Hematopoietic multipotent progenitor cell treated with erythropoietin and hydrocortisone succinate and interleukin-3 and kit ligand, for 4 days (in vitro differentiated cells): ENCODE results near the gene GBE1.
"Not testable (repeated sequence)": the region's sequence is repeated elsewhere in the genome, so short reads cannot be mapped to it uniquely, and the experiment has no call there.

Experiments used
- DNase-seq: peaks from one replicate; pipeline ENCODE4 v3.0.0-alpha.2; 2015

The GBE1 gene

DNA sequence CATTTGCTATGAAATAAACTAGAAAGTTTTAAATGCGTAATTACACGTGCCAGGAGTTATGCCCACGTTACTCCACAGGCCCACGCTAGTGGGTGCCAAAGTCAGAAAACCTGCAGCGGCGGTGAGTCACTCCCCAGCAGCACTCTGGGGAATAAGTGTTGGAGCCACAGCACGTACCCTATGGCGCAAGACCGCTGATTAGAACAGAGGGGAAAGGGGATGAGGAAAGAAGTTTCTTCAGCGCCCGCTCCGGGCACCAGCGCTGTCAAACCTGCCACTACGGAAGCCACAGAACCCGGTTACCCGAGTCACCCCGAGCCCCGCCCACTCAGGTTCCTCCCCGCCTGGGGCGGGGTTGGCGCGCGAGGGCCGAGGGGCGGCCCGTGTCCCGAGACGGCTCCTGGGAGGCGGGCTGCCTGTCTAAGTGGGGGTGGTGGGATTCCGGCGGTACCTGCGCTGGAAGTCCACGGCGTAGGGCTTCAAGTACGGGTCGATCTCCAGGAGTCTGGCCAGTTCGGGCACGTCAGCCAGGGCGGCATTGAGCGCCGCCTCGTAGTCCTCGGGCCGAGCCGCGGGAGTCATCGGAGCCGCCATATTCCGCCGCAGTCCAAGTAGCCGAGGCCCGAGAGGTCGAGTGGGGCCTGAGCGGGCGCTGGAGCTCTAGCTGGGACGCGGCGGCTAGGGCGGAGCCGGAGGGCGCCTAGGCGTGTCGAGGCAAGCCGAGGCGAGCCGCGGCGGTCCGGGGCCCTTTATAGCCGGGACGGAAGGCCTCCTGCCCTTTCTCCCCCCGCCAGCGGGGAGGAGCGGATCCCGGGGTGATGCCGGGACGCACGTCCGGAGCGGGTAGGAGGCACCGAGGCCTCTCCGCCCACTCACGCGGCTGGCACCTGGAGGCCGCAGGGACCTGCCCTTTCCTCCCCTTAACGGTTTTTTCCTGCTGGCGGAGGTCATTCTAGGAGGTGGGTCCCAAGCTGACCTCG, at the start of gene GBE1:
Gene GBE1, minus strand, starts transcription at position 722 of the 980 bp plus-strand sequence. Its CDS starts 128 bp downstream, at position 594.
- peak; percentile 97 for DNase-seq

DNA sequence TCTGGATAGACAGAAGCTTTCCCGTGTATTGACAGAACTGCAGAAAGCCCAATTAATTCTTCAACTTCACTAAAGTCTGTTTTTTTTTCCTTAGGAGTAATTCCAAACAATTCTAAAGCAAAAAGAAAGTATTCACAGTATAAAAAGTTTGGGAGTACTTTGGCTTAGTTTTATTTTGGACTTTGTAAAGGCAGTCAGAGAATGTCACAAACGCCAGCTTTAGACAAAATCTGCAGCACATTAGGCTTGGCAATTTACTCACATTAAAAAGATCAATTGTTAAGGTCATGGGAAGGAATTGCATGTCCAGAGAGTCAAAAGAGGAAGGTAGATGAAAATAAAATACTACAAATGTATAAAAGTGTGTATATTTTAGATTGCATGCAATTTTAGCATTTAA, 47.5 kb upstream of the GBE1 start:
- no peak for DNase-seq

DNA sequence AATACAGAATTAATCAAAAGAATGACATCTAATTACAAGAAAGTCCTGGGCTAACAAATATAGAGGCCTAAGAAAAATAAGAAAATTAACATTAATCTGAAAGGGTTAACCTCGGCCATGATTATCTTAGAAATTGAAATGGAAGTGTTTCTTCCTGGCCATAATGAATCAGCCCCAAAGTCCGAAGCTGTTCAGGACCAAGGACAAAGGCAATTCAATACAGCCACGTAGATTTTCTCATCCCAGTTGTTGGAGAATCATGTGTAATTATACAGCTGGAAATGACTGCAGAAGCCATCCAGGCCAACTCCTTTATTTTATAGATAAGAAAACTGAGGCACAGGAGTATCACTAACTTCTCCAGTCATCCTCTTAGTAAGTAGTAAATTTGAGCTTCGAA, 38.0 kb upstream of the GBE1 start:
- DNase-seq: no peak

DNA sequence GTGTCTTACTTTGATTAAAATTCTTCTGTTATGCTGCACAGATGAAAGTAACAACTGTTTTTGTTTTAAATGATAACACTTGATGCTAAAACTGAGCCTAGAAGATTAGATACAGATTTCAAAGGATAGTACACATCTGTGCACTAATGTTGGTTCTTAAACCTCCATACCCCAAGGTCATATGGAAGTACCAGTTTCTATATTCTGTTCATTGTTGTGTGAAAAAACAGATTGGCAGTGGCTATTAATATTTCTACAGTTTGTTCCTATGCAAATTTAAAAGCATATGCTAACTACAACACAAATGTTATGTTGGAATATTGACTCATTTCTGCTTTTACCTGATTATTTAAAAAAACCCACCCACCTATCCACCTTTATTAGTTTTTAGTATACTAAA, 32.0 kb upstream of the GBE1 start:
- DNase-seq: no peak

DNA sequence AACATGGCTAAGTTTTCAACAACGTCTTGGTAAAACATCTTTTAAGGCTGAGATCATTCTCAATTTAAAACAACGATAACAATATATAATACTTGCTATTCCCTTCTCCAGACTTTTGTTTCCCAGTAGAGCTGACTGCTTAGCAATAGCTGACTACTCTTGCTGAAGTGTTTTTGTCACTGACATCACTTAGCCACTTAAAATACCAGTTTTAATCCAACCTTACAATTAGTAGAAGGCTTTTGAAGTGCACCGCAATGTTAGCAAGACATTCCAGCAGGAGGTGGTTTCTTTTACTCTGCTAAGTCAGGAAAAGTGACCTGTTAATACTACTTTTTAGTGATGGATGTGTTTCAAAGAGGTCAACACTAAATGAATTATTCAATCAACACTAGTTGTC, 28.7 kb upstream of the GBE1 start:
- DNase-seq: no peak

DNA sequence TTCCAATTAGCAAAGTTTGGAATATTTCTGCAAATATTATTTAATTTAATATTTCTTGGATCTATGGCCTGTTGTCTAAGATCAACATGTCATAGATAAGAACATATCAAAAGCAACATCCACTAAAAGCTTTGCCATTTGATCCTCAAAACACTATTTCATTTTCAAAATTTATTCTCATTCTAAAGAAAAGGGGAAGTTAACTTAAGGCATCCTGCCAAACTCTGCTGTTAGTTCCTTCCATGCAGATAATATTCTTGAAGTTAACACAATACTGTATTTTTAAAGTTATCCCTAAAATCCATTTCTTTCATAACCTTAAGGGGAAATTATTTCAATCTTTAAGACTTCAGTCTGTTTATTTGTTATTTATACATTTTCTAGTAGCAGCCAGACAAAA, 28.2 kb upstream of the GBE1 start:
- DNase-seq: peak; percentile 87

DNA sequence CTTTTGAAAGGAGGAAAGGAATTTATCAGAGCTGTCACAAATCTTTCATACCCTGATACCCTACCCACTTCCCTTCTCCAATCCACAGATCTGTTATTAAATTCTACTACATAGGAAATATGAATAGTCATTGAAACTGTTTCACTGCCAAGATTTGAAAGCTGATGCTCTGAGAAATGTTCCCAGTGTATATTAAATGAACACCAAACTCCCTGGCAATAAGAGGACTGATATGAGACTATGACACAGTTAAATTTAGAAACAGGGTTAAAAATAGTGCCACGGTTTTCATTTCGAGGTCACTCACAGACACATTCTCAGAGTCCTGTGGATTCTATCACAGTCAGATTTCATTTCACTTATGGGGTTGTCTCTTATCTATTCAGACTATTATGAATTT, 27.2 kb upstream of the GBE1 start:
- peak; percentile 25 for DNase-seq

DNA sequence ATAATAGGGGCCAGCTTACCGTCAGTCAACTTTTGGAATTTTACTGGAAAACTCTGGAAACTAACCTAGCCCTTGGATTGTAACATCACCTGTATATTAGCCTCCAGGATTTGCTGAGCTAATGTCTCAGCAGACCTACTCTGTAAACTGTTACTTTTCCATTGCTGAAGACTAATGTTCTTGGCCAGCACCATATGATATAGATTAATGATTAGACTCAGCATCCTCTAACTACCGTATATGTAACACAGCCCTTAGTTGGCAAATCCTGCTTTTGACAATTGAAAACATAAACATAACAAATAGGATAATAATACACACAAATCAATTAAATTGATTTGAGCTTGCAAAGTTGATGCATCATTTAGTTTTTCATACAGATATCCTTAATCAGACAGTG, 26.6 kb upstream of the GBE1 start:
- DNase-seq: no peak

DNA sequence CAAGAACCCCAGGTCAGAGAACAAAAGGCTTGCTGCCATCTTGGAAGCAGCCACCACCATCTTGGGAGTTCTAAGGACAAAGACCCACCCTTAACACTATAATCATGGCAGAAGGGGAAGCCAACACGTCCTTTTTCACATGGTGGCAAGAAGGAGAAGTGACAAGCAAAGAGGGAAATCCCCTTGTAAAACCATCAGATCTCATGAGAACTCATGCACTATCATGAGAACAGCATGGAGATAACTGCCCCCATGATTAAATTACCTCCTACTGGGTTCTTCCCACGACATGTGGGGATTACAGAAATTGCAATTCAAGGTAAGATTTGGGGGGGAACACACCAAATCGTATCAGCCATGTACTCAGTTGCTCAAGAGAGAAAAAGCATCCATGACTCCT, 21.1 kb upstream of the GBE1 start:
- DNase-seq: no peak

DNA sequence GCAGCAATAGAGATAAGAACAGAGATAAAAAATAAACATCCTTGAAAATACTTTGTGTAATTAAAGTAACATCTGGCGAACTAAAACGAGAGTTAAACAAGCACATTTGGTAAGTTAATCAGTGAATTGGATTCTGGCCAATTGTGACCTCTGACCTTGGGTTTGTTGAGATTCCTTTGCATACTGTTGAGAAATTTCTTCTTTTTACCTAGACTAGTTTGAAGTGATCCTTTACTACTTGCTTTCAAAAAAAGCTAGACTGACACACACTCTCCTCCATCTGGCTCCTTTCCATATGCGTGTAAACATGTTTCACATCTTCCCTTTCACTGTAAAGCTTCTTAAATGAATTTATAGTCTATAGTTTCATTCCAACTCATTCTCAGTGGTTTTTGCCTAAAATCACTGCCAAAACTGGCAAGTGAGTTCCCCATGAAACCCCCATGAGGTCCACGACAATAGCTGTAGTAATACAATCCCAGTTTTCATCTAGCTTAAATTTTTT, 17.3 kb upstream of the GBE1 start:
- DNase-seq: no peak

DNA sequence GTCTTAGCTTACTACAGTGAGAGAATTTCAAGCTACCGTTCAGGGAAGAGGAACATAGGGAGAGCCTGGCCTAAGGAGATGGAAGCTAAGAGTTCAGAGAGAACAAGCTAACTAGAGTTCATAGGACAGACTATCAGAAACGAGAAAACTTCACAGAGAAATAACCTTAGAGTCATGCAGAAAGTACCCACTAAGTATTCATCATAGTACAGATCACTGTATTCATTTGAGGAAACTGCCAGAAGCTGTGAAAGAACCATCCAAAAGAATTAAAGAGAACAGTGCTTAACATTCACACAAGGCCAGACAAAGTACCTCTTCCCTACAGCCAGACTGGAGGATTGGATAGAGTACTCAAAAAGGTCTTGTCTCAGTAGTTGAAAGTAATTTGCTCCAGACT, 15.2 kb upstream of the GBE1 start:
- DNase-seq: no peak

DNA sequence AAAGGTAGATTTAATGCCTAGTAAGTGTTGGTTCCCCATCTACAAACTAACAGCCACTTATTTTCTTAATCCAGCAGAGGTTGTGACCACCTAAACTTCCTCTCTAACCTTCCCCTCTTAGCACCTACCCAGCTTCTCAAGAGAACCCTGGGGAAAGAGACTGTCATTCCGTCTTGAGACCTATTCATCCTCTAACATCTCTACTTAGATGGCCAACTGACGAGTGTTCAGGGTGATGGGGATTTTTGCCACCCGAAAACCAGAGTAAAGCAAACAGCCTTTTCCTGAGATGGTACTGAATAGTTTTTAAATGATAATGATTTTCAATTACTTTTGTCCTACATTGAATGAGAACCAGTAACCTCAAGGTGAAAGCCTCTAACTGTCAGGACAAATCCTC, 9.3 kb upstream of the GBE1 start:
- no peak for DNase-seq

DNA sequence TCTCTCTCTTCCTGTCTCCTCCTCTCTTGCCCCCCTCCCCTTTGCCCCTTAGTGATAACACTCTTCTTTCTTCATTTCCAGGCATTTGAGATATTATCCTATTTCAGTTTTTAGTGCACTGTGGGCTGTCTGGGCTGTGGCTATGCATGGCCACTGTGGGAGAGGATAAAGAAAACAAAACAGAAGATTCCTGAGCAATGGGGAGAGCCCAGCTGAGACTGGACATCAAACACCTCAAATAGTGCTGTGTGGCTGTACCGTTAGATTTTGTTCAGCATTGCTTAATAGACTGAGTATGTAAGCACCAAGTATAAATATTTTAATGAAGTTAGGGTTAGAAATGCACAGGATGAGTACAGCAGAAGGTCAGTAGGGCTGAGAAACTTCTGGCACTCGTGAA, 7.9 kb upstream of the GBE1 start:
- peak; percentile 28 for DNase-seq

DNA sequence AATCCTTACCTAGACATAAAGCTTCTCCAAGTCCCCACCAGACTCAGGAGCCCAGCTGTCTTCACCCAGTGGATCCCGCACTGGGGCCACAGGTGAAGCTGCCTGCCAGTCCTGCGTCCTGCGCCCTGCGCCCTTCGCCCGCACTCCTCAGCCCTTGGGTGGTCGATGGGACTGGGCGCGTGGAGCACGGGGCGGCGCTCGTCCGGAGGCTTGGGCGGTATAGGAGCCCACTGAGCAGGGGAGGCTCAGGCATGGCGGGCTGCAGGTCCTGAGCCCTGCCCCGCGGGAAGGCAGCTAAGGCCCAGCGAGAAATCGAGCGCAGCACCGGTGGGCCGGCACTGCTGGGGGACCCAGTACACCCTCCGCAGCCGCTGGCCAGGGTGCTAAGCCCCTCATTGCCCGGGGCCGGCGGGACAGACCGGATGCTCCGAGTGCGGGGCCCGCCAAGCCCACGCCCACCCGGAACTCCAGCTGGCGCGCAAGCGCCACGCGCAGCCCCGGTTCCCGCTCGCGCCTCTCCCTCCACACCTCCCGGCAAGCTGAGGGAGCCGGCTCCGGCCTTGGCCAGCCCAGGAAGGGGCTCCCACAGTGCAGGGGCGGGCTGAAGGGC, 5.9 kb upstream of the GBE1 start:
- DNase-seq: not testable (repeated sequence)

DNA sequence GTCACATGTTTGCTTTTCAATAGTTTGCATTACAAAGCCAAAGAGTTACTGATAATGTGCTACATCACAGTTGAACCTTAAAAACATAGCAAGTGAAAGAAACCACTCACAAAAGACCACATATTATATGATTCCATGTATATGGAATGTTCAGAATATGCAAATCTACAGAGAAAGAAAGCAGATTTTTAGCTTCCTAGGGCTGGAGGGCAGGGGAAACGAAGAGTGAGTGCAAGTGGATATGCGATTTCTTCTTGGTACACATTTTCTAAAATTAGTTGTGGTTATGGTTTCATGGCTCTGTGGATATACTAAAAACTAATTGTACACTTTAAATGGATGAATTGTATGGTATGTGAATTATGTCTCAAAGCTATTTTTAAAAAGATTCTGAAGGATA, 4.0 kb upstream of the GBE1 start:
- no peak for DNase-seq

DNA sequence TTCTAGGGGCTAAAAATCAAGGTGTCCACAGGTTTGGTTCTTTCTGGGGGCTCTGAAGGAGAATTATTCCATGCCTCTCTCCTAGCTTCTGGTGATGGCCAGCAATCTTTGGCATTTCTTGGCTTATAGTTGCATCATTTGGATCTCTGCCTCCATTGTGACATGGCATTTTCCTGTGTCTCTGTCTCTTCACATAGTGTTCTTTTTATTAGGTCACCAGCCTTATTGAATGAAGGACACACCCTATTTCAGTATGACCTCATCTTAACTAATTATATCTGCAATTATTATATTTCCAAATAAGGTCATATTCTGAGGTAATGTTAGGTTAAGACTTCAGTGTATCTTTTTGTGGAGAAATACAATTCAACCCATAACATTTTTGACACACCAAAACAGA, 3.2 kb upstream of the GBE1 start:
- DNase-seq: no peak

DNA sequence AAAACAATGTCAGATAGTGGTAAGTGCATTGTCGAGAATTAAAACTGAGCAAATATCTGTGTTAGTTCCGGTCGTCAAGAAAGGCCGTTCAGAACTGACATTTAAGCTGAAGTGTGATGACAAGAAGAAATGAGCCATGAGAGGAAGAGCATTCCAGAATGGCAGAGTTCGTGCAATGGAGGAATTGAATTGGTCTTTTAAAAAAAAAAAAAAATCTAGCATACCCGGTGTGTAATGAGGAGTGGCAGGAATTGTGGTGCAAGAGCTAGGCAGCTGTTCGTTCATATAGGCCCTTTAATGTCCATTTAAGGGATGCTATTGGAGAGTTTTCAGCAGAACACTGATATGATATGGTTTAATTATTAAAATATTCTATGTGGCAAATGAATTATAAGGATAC, 2.6 kb upstream of the GBE1 start:
- DNase-seq: no peak

DNA sequence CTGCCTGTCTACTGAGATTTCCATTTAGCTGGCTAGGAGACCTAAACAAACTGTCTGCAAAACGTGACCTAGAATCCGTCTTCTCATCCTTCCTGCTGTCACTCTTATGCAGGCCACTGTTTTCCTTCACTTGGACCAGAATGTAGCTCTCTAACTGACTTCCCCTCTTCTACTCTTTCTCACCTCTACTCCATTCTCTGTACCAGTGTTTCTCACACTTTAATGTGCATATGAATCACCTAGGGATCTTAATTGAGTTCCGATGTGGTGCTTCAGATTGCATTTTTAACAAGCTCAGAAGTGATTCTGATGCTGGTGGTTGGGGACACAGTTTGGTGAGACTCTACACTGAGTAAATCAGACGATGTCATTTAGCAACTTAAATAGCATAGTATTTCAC, 1.6 kb upstream of the GBE1 start:
- DNase-seq: no peak

DNA sequence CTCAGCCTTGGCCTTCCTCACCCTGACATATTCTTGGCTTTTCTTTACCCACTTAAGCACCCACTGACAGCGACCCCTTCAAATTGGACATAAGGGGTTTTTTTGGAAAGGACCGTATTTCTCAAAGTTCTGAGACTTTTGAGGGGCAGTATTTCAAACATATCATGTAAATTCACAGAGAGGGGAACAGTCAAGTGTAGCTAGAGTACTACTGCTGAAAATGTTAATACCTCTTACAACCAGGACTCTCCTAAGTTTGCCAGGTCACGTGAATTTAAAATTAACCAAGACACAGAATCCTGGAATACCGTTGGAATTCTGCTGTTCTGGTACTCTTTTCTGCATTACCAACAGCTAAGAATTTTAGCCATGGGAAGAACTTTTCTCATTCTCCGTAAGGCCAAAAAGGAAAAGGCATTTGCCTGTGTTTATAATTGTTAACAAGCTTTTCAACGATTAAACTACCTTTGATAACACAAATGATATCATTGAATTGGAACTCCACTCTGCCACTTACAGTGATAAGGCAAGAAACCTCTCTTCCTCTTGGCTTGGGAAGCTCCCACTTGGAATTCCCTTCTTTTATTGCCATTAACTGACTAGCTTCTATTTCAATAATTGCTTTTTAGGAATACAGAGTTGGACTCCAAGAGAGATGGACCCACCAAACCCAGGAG, 597 bp upstream of the GBE1 start:
- no peak for DNase-seq

DNA sequence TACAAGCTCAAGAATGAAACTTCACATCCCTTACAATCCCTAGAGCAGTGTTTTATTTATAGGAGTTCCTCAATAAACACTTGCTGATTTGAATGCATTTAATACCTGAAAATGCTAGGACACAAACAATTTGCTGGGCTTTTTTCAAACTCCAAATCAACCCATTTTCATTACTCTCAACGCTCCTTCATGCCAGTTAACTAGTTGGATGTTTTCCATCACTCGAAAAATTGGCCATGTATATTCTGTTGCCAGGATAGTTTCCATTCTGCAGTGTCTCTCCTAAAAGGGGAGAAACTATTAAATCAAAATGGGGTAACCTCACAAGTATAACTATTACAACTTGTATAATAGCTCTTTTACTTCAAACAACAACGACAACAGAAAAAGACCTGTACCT, 1.2 kb downstream of the GBE1 start:
- no peak for DNase-seq

DNA sequence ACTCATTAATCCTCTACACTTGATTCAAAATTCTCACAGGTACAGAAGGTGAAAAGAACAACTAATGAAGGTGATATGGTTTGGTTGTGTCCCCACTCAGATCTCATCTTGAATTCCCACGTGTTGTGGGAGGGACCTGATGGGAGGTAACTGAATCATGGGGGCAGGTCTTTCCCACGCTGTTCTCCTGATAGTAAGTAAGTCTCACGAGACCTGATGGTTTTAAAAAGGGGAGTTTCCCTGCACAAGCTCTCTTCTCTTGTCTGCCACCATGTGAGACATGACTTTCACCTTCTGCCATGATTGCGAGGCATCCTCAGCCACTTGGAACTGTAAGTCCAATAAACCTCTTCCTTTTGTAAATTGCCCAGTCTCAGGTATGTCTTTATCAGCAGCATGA, 2.7 kb downstream of the GBE1 start:
- DNase-seq: not testable (repeated sequence)

DNA sequence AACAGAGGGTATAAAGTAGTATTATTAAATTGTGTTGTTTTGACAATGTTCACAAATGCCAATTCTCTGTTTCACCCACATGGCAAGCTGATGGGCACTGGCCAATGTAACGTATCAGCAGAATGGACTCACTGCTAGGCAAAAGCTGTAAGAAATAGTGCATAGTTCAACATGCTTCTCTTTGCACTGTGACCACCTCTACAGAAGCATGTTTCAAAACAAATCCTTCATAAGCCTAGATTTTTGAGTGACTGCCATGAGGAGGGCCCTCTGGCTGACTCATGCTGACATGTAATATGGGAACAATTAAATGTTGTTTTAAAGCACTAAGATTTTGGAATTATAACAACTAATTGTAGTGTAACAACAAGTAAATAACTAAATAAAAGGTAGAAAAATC, 3.2 kb downstream of the GBE1 start:
- DNase-seq: no peak

DNA sequence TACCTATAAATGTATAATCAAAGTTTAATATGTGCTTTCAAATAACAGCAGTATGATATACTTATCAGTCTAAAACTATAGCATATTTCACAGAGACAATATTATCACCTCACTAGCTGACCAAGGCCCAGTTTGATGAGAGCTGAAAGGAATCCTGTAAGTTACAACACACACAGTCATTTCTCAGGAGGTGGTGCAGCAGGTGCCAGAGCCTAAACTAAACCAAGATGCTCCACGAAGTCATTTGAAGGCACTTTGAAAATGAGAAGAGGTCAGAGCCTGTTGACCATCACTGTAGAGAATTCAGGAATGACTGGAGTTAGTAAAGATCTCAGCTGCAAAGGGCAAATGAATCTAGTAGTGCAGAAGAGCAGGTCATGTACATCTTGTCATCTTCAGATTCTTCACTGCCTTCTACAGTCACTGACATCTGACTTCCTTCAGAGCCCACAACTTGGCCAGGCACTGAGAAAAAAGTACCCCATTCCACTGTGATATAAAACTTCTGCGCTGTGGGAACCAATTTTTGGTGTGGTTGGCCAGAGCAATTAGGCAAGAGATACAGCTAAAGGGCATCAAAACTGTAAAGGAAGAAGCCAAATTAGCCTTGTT, 7.9 kb downstream of the GBE1 start:
- peak; percentile 31 for DNase-seq
